Loucy (cell line): ENCODE data around the gene PRMT3.

Experiments used
- EZH2phosphoT487 ChIP-seq: fragments of 200-600 bp; IDR thresholded peaks from 2 replicates; pipeline ENCODE4 v1.6.1; 2018; ENCODE audit warnings: antibody characterized with exemption, mild to moderate bottlenecking, moderate library complexity, borderline replicate concordance
- TF ChIP-seq, protein P1 (sequence below): fragments of 200-600 bp; sonication (generic); conservative IDR thresholded peaks from 2 replicates; pipeline ENCODE4 v1.5.1; 2014; ENCODE audit warnings: mild to moderate bottlenecking, antibody characterized with exemption, low read length

DNA sequence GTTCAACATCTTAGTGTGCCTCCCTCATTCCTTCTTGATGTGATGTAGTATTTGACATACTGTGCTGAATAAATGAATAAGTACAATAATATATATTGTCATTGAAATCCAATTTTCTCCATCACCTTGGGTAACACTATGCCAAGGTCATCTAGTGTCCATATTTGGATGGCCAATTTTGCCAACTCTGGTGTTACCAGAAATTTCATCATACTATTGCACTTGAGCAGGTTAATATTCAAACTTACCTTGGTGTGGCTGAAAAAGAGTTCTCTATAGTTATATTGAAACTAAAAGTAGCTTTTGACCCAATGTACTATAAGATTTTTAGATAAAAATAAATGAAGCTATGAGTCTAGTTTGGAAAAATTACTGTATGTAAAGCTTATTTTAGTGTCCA lies 113.7 kb downstream of the PRMT3 start:
- TF ChIP-seq, protein P1, sequence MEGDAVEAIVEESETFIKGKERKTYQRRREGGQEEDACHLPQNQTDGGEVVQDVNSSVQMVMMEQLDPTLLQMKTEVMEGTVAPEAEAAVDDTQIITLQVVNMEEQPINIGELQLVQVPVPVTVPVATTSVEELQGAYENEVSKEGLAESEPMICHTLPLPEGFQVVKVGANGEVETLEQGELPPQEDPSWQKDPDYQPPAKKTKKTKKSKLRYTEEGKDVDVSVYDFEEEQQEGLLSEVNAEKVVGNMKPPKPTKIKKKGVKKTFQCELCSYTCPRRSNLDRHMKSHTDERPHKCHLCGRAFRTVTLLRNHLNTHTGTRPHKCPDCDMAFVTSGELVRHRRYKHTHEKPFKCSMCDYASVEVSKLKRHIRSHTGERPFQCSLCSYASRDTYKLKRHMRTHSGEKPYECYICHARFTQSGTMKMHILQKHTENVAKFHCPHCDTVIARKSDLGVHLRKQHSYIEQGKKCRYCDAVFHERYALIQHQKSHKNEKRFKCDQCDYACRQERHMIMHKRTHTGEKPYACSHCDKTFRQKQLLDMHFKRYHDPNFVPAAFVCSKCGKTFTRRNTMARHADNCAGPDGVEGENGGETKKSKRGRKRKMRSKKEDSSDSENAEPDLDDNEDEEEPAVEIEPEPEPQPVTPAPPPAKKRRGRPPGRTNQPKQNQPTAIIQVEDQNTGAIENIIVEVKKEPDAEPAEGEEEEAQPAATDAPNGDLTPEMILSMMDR, result no peak
- no peak for TF ChIP-seq EZH2phosphoT487
